GM13977 (cell line): ENCODE measurements around the gene ZNF383.
"Not testable (repeated sequence)": the region's sequence is repeated elsewhere in the genome, so short reads cannot be mapped to it uniquely, and the experiment has no call there.

Experiments
- DNase-seq: peaks from one replicate; pipeline ENCODE4 v3.0.0; 2012; ENCODE audit warnings: low spot score
- CTCF ChIP-seq: IDR thresholded peaks from 2 replicates; pipeline ENCODE4 v1.5.1; 2012; ENCODE audit warnings: mild to moderate bottlenecking, control low read depth; ENCODE audit not compliant: insufficient read depth; ENCODE audit errors: extremely low read depth, missing control alignments
- in situ Hi-C: fragments of 300-500 bp; cut with MboI; formaldehyde crosslinking; loops from one replicate; pipeline ENCODE4 v1.12.0; 2022; ENCODE audit warnings: low sequenced_read_pairs, low pct_unique_long_range_greater_than_20kb, mixed read lengths, inconsistent platforms; ENCODE audit not compliant: unreplicated experiment

Gene ZNF383

GRCh38 chr19:37217775-37218591, at the start of gene ZNF383:
TSS of gene ZNF383 (plus strand) at chr19:37218214. CDS start at chr19:37230454, 12,240 bp downstream.
- TF ChIP-seq CTCF = no peak
- peak; percentile 87 for DNase-seq
- in situ Hi-C loops = no loop called here

- in situ Hi-C loops = no loop called here
- TF ChIP-seq CTCF = peak; percentile 30
- peak; percentile 85 for DNase-seq
These were observed 45.3 kb upstream of the ZNF383 start, which contains the start of gene ZNF585A for GRCh38 chr19:37172368-37173366. TSS of gene ZNF585A (minus strand) at chr19:37172695. CDS start at chr19:37169910, 2,785 bp downstream.

- in situ Hi-C loops, DNase-seq: not testable (repeated sequence)
These were observed 31.9 kb upstream of the ZNF383 start for GRCh38 chr19:37186071-37186470.

GRCh38 chr19:37195248-37195647, 22.8 kb upstream of the ZNF383 start:
- DNase-seq, in situ Hi-C loops: not testable (repeated sequence)

- in situ Hi-C loops = not testable (repeated sequence)
These were observed 20.9 kb upstream of the ZNF383 start for GRCh38 chr19:37197115-37197514.

GRCh38 chr19:37197768-37198167, 20.2 kb upstream of the ZNF383 start:
- no peak for TF ChIP-seq CTCF
- DNase-seq = no peak
- in situ Hi-C loops = no loop called here

More at GRCh38 chr19:37197115-37197514, 20.9 kb upstream of the ZNF383 start:
- DNase-seq = not testable (repeated sequence)

- TF ChIP-seq CTCF = no peak
- in situ Hi-C loops = no loop called here
These were observed 587 bp upstream of the ZNF383 start for GRCh38 chr19:37217480-37217774.

GRCh38 chr19:37218592-37218935, 550 bp downstream of the ZNF383 start:
- no peak for TF ChIP-seq CTCF
- no peak for DNase-seq
- in situ Hi-C loops = no loop called here

More at GRCh38 chr19:37217480-37217774, 587 bp upstream of the ZNF383 start:
- no peak for DNase-seq
